NCI-H345 treated with DMSO at 0.1 percent for 48 hours (cell line): ENCODE measurements around the gene ESR1.

Experiments
- DNase-seq: peaks from one replicate; lab custom pipeline; 2025; ENCODE audit not compliant: unreplicated experiment; lab: John Stamatoyannopoulos, UW

Gene ESR1

DNA sequence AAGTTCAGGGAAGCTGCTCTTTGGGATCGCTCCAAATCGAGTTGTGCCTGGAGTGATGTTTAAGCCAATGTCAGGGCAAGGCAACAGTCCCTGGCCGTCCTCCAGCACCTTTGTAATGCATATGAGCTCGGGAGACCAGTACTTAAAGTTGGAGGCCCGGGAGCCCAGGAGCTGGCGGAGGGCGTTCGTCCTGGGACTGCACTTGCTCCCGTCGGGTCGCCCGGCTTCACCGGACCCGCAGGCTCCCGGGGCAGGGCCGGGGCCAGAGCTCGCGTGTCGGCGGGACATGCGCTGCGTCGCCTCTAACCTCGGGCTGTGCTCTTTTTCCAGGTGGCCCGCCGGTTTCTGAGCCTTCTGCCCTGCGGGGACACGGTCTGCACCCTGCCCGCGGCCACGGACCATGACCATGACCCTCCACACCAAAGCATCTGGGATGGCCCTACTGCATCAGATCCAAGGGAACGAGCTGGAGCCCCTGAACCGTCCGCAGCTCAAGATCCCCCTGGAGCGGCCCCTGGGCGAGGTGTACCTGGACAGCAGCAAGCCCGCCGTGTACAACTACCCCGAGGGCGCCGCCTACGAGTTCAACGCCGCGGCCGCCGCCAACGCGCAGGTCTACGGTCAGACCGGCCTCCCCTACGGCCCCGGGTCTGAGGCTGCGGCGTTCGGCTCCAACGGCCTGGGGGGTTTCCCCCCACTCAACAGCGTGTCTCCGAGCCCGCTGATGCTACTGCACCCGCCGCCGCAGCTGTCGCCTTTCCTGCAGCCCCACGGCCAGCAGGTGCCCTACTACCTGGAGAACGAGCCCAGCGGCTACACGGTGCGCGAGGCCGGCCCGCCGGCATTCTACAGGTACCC is at the start of gene ESR1:
ESR1 (plus strand) TSS at position 170 of the 858 bp plus-strand sequence; CDS start at position 401, 231 bp downstream.
- no peak for DNase-seq

DNA sequence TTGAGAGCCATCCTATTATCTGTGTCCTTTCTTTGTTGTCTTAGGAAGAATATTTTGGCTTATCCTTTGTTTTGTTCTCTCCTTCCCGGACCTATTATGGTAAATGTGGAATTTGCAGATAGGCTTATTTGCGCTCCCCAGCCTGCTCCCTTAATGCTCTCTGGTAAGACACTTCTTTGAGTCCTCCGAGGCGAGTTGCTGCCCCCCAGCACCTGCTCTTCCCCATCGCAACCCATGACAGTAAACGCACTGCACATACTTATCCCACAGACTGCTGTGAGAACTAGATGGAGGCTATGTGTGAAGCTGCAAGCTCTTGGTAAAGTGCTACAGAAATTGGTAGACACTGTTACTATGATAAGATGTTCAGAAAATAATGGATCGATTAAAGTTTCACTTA is 47.0 kb upstream of the ESR1 start:
- no peak for DNase-seq

DNA sequence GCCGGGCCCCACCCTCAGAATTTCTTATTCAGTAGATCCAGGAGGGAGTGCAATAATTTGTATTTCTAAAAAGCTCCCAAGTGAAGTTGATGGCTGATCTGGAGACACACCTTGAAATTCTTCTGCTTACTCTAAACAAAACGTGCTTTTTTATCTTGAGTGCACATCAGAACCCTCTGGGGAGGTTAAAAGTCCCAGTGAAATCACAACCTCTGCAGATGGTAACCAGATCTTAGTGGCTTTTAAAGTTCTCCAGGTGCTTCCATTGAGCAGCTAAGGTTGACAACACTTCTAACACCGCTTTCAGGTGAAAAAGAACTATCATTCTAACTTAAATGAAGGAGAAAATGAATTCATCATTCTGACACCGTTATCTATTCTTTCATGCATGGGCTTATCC is 45.6 kb upstream of the ESR1 start:
- no peak for DNase-seq

DNA sequence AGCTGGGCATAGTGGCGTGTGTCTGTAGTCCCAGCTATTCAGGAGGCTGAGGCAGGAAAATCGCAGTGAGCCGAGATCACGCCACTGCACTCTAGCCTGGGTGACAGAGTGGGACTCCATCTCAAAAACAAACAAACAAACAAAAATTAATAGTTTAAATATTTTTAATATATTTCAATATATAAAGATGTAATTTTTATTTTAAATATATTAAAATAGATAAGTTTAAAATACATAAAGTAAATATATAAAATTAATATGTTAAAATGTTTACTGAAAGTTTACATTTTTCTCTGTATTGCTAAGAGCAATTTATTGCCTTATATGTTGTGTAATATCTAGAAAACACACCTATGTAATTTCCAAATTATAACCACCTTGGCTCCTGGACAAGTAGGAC is 44.7 kb upstream of the ESR1 start:
- no peak for DNase-seq

DNA sequence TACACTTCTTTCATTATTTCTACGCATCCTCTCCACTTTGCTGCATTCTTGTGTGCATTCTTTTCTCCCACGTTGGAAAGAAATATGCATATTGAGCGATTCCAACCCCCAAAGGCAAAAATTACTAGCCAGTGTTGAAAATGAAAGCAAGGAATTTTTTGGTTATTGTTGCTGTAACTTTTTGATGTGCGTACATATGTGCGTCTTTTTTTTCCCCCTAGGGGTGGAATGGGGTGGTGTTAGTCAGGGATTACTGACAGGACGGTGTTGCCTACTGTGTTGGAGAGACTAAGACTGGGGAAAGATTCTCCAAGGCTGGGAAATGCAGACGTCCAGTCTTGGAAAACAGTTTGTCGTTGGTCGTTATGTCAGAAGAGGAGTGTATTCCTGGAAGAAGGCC is 44.2 kb upstream of the ESR1 start:
- DNase-seq = no peak

DNA sequence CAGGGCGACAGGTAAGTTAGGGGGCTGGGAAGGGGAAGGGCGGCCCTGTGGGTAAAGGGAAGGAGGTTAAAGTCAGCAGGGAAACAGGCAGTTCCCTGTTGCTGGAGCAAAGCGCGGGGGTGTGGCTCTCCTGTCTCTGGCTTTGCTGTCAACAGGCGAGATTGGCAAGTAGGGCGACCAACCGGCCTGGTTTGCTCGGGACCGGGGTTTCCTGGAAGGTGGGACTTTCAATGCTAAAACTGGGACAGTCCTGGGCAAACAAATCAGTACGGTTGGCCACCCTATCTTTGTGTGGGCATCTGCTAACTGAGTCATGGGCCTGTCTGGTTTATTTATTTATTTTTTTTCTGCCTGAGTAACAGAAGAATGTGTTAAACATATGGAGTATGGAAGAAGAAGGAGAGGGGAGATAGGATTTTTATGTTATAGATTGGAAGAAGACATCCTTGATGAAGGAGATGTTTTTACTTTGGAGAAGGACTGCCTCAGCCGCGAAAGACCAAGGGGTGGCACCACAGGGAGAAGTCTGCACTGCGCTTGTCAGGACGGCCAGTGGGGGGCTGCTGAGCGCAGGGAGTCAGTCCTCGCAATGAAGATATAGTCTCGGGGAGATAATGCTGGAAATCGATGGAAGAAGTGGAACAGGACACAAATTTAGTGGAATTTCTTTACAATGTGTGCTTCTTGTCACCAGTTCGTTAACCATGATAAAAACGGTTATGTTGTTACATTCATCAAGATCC is 43.4 kb upstream of the ESR1 start:
- no peak for DNase-seq

DNA sequence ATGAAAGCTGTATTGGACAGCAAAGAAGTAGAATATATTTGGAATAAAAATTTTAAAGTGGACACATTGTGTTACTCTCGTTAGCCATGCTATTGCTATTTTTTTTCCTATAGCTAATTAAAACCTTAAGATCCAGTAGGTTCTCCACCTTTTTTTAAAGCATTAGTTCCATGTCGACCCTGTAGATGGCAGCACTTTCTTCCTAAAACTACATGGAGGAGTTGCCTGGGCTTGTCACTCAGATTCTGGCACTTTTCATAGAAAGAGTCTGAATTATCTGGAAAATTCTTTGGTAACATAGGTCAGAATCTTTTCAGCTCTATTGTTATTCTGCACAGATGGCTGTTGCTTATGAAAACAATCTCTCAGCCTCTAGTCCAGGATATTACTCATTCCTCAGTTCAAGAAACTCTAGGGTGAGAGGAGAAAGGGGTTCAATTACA is 42.0 kb upstream of the ESR1 start:
- peak; percentile 10 for DNase-seq

DNA sequence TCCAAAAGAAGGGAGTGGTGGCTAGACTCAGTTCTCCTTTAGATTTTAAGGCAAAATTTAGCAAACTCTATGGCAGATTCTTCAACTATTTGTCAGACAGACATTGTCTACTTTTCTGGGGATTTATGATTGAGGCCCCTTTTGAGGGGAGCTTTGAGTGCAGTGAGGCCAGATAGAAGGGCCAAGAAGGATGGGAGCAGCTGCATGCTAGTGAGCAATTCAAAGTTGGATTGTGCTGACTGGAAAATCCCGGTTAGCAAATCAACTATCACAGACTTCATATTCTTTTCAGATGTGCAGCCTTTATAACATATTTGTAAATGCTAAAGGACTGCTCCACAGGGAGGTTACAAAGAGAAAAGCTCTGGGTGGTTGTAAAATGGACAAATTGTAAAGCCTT is 35.0 kb upstream of the ESR1 start:
- DNase-seq = no peak

DNA sequence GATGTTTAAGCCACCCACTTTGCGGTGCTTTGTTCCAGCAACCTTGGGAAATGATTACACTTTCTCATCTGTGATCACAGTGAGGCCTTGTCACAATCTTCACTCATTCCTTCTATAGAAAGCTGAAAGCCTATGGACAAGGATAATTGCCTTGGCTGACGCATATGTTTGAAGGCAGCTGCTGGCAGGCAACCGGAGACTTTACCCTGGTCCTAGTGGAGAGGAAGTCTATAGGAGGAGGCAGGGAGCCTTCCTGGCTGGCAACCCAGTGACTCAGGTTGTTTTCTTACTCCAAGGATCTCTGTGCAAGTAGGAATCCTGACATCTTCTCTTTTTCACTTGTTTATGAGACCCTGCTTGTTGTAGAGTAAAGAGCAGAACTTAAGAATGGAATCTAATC is 34.1 kb upstream of the ESR1 start:
- DNase-seq = no peak

DNA sequence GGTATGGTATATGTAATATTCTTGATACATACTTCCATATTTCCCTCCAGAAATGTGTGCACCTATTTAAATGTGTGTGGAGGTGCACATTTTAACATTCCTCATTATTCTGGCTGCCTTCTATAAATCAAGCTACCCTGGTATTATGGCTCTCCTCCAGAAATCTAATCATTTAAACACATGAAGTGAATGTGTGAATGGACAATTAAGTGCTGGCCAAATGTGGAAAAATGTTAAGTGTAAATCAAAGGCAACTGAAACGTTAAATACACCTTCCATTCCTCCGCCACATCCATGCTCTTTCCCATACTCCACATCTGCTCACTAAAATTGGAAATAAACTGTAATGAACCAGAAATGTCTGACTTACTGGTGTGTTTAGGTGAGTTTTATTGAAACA is 24.9 kb upstream of the ESR1 start:
- DNase-seq = no peak

DNA sequence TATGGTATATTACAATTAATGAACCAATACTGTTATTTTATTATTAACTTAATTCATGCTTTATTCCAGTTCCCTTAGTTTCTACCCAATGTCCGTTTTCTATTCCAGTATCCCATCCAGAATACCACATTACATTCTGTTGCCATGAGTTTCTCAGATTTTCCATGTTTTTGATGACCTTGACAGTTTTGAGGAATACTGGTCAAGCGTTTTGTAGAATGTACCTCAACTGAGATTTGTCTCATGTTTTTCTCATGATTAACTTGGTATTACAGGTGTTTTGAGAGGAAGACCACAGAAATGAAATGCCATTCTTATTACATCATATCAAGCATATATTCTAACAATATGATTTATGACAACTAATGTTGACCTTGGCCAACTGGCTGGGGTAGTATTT is 23.8 kb upstream of the ESR1 start:
- DNase-seq = no peak

DNA sequence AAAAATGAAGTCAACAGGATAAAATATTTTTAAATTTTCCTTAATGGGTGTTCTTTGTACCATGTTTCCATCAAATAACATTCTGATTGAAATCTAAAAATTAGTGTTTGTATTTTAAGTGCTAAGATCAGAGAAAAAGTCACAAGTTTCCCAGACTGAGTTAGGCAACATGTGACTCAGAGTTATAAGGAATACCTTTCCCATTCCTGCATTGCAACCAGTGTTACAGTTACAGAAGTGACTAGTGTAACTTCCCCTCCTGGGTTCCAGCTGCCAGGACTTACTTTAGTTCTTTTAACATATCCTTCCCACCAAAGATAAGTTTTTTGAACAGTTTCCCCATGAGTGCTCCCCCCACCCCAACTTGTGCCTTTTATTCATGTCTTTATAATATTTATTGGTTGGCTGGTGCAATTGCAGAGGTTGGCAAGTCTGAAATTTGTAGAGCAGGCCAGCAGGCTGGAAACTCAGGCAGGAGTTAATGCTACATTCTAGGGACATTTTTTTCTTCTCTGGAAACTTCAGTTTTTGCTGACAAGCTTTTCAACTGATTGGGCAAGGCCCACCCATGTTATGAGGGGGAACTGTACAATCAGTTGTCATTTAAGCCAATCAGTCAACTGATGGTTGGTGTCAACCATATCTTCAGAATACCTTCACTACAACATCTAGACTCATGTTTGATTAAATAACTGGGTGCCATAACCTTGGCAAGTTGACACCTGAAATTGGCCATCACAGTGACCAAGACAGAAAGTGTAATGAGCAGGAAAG is 22.9 kb upstream of the ESR1 start:
- DNase-seq = no peak

DNA sequence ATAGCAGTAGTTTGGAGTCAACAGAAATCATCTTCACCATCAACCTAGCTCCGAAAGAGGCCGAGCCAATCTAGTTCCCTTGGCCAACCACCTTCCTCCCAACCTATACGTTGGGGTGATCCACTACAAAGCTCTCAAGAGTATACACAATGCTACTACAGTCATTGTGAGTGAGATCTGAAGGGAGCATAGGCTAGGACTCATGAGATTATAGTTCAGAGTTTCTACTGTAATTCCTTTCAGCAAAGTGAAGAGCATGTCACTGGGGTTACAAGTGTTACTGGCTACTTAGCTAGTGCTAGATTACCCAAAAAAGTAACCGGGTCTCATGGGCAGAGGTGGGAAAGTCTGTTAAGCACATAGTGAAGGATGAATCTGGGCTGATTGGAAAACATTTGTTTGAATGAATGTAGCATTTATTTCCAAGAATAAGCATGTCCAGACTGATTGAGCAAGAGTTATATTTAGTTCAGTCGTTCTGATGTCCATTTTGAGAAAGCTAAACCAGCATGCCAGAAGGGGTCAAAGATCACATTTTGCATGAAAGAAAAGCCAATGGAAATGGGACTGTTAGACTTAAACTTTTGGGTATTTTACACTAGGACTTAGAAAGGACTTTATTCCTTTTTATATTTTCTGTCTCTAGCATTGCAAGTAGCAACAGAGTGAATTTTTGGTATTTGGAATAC is 10.5 kb upstream of the ESR1 start:
- DNase-seq = no peak

DNA sequence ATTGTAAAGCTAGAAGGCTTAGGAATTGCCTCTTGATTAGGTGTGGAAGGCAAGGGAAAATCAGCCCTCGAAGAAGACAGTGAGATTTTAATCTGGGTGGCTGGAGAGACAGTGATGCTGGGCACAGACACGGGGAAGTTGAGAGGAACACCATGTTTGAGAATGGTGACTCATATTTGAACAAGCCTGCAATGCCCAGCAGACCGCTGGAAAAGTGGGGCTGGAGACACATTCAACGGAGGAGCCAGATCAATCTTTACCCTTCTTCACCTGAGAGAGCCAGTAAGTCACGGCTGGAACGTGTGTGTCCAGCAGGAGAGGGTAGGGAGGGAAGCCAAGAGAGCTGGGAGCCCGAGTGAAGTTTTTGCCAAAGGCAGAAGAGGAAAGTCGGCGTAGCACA is 3.7 kb upstream of the ESR1 start:
- DNase-seq = no peak

DNA sequence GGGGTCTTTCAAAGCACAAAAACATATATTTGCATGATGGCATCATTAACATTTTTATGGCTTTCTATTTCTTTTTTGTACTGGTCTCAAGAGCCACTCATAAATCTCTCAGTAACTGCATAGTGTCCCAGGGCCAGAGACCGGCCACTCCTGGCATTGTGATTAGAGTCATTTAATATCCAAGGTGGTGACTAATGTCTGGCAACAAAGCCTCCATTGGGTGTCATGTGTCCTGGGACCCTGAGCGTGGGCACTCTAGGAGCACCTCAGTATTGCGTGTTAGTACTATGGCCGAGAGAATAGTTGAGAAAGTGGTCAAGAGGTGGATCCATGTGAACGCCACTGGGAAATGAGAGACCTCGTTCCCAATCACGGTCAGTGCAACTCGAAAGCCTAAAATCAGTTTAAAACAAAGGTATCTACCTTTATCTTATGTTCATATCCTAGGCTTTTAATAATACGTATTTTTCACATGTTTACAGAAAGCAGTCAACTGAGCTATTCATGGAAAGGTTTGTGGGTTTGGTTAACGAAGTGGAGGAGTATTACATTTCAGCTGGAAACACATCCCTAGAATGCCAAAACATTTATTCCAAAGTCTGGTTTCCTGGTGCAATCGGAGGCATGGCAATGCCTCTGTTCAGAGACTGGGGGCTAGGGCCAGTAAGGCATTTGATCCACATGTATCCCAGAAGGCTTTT is 2.7 kb upstream of the ESR1 start:
- no peak for DNase-seq

DNA sequence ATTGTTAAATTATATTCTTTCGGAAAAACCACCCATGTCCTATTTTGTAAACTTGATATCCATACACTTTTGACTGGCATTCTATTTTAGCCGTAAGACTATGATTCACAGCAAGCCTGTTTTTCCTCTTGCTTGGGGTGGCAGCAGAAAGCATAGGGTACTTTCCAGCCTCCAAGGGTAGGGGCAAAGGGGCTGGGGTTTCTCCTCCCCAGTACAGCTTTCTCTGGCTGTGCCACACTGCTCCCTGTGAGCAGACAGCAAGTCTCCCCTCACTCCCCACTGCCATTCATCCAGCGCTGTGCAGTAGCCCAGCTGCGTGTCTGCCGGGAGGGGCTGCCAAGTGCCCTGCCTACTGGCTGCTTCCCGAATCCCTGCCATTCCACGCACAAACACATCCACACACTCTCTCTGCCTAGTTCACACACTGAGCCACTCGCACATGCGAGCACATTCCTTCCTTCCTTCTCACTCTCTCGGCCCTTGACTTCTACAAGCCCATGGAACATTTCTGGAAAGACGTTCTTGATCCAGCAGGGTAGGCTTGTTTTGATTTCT is 2.1 kb upstream of the ESR1 start:
- DNase-seq = no peak

DNA sequence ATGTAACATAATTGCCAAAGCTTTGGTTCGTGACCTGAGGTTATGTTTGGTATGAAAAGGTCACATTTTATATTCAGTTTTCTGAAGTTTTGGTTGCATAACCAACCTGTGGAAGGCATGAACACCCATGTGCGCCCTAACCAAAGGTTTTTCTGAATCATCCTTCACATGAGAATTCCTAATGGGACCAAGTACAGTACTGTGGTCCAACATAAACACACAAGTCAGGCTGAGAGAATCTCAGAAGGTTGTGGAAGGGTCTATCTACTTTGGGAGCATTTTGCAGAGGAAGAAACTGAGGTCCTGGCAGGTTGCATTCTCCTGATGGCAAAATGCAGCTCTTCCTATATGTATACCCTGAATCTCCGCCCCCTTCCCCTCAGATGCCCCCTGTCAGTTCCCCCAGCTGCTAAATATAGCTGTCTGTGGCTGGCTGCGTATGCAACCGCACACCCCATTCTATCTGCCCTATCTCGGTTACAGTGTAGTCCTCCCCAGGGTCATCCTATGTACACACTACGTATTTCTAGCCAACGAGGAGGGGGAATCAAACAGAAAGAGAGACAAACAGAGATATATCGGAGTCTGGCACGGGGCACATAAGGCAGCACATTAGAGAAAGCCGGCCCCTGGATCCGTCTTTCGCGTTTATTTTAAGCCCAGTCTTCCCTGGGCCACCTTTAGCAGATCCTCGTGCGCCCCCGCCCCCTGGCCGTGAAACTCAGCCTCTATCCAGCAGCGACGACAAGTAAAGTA is 547 bp upstream of the ESR1 start:
- DNase-seq = no peak

DNA sequence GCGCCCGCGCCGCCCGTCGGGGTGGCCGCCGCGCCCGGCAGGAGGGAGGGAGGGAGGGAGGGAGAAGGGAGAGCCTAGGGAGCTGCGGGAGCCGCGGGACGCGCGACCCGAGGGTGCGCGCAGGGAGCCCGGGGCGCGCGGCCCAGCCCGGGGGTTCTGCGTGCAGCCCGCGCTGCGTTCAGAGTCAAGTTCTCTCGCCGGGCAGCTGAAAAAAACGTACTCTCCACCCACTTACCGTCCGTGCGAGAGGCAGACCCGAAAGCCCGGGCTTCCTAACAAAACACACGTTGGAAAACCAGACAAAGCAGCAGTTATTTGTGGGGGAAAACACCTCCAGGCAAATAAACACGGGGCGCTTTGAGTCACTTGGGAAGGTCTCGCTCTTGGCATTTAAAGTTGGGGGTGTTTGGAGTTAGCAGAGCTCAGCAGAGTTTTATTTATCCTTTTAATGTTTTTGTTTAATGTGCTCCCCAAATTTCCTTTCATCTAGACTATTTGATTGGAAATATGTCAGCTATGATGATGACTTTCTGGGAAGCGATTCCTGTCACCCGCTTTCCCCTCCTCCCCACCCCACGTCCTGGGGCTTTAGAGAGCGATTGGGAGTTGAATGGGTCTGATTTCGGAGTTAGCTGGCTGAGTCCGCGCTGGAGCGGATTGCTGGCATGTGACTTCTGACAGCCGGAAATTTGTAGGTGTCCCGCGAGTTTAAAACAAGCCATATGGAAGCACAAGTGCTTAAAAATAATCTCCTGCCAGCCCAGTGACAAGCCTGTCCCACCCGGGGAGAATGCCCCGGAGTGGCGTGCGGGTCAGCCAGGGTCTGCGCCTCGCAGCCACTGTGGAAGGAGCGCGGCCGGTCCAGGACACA is 1.1 kb downstream of the ESR1 start:
- no peak for DNase-seq
